ENCODE data around the gene NUBPL.

NUBPL gene

DNA sequence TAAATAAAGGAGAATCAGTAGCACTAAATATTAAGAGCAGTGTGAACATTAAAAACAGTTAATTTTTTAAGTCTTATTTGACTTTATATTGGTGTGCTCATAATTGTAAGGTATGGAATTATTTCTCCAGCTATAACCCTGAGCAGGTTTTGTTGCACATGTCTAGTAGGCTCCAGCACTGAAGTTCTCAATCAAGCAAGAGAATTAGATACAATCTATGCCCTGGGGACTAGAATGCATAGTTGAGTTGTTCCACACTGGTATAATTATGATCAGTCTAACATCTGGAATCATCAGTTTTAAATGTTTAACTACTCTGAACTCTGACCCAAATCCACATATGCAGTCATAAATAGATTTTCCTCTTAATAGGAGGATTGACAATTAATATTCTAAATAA, 258.1 kb downstream of the NUBPL start:
- no peak overlapping the region for H3K4me3 ChIP-seq (replicated peaks; ENCODE audit: low read depth, low read length)
- no peaks in the 10 kb centered on the region for H3K27me3 ChIP-seq (replicated peaks; ENCODE audit: control insufficient read depth, insufficient read depth, low read length)
- TF ChIP-seq CTCF (IDR thresholded peaks at IDR 0.05; ENCODE audit: insufficient read depth, low read length, poor library complexity, severe bottlenecking), result no peak

DNA sequence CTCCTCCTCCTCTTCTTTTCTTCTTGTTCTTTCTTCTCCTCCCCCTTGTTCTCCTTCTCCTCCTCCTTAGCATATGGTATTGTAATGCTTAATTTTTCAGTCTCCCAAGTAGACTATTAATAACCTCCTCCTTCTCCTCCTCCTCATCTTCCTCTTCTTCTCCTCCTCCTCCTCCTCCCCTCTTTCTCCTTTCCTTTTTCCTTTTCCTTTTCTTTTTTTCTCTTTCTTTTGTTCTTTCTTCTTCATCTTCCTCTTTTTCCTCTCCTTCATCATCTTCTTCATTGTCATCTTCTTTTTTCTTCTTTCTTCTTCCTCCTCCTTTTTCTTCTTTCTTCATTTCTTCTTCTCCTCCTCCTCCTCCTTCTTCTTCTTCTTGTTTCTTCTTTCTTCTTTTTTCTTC, 264.3 kb downstream of the NUBPL start:
- no peaks in the 10 kb centered on the region for H3K36me3 ChIP-seq (ENCODE audit: control insufficient read depth, insufficient read depth, low read length)
- no peak for TF ChIP-seq CTCF (IDR thresholded peaks at IDR 0.05; ENCODE audit: insufficient read depth, low read length, poor library complexity, severe bottlenecking)
- no peak for DNase-seq (ENCODE audit: extremely low read depth, insufficient read length)
- H3K27me3 ChIP-seq (replicated peaks; ENCODE audit: control insufficient read depth, insufficient read depth, low read length), result no peaks in the 10 kb centered on the region
- no peak overlapping the region for H3K4me3 ChIP-seq (replicated peaks; ENCODE audit: low read depth, low read length)

More for the DNA sequence above, 258.1 kb downstream of the NUBPL start:
- no peak for DNase-seq (ENCODE audit: extremely low read depth, insufficient read length)
- no peaks in the 10 kb centered on the region for H3K36me3 ChIP-seq (ENCODE audit: control insufficient read depth, insufficient read depth, low read length)

- Histone ChIP-seq H3K27me3 (replicated peaks; ENCODE audit: control insufficient read depth, insufficient read depth, low read length) (no peaks in the 10 kb centered on the region), H3K4me3 (replicated peaks; ENCODE audit: low read depth, low read length) (no peak overlapping the region), H3K36me3 (ENCODE audit: control insufficient read depth, insufficient read depth, low read length) (no peaks in the 10 kb centered on the region)
- no peak for TF ChIP-seq CTCF (IDR thresholded peaks at IDR 0.05; ENCODE audit: insufficient read depth, low read length, poor library complexity, severe bottlenecking)
- no peak for DNase-seq (ENCODE audit: extremely low read depth, insufficient read length)
Measured at GRCh38 chr14:31827325-31827724, 266.1 kb downstream of the NUBPL start.

GRCh38 chr14:31828946-31829868, 268.0 kb downstream of the NUBPL start:
- no peaks in the 10 kb centered on the region for H3K36me3 ChIP-seq (ENCODE audit: control insufficient read depth, insufficient read depth, low read length)
- DNase-seq (ENCODE audit: extremely low read depth, insufficient read length), result no peak
- no peaks in the 10 kb centered on the region for H3K27me3 ChIP-seq (replicated peaks; ENCODE audit: control insufficient read depth, insufficient read depth, low read length)
- H3K4me3 ChIP-seq (replicated peaks; ENCODE audit: low read depth, low read length), result no peak overlapping the region
- TF ChIP-seq CTCF (IDR thresholded peaks at IDR 0.05; ENCODE audit: insufficient read depth, low read length, poor library complexity, severe bottlenecking), result no peak

DNA sequence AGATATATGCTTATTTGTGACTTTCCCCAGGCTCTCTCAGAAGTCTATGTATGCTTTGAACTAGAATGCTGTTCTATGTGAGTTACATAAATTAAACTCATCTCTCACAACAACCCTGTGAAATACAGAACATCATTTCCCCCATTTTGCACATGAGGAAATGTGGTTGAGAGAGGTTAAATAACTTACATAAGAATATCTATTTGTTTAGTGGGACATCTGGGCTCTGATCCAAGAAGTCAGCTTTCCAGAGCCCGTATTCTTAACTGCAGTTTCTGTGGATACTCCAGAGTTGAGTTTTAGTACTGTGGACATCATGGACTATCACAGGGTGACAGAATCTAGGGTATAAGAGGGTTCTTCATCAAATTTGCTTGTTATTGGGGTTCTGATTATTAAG, 273.4 kb downstream of the NUBPL start:
- no peaks in the 10 kb centered on the region for H3K36me3 ChIP-seq (ENCODE audit: control insufficient read depth, insufficient read depth, low read length)
- no peak overlapping the region for H3K4me3 ChIP-seq (replicated peaks; ENCODE audit: low read depth, low read length)
- H3K27me3 ChIP-seq (replicated peaks; ENCODE audit: control insufficient read depth, insufficient read depth, low read length), result no peaks in the 10 kb centered on the region
- TF ChIP-seq CTCF (IDR thresholded peaks at IDR 0.05; ENCODE audit: insufficient read depth, low read length, poor library complexity, severe bottlenecking), result no peak
- no peak for DNase-seq (ENCODE audit: extremely low read depth, insufficient read length)
